Measurements from ENCODE around the gene MRPL53. TPM values are rescaled to one million over a fixed set of nuclear protein-coding genes. Genes with fewer than 3 reads are reported as not detected.

MRPL53 gene
- total and polyA plus RNA-seq, 9 of the 15 experiments (the other 6 are each of a cell fraction or from before 2014, with no cell fraction given), result 11.5 to 87.9 (median 41.1) TPM

DNA sequence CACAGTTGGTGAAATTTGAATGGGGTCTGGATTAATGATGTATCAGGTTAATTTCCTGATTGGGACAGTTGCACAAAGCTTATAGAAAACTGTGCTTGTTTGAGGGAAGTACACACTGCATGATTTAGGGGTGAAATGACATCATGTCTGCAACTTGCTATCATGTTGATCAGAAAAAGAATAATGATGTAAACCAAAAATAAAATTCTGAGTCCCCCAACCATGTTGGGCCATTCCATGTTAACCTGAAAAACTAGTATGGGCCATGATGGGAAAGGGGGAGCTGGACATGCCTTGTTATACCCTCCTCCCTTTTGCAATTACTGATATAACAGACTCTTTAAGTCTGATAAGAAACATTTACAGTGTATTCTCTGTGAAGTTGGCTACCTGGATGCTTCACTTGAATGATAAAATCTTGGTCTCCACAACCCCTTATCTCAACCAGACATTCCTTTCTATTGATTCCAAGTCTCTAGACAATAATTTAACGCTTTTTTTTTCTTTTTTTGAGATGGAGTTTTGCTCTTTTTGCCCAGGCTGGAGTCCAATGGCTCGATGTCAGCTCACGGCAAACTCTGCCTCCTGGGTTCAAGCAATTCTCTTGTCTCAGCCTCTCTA lies 21.8 kb downstream of the MRPL53 start:
- no peaks in the 10 kb centered on the region for H3K27me3 ChIP-seq (ENCODE audit: control insufficient read depth in 2 of 2, insufficient read depth in 2 of 2, low read length in 2 of 2)
- H4K20me1 ChIP-seq (replicated peaks; ENCODE audit: control insufficient read depth, insufficient read depth, low read length), result no peaks in the 10 kb centered on the region
- ATAC-seq (no peak), FAIRE-seq (no peak), DNase-seq (ENCODE audit: extremely low read depth in 1 of 4, low spot score in 3 of 4) (no peak)
- H3K9me3 ChIP-seq (replicated peaks; ENCODE audit: control insufficient read depth, insufficient read depth, low read depth, low read length), result no peaks in the 10 kb centered on the region
- H3K36me3 ChIP-seq (ENCODE audit: control insufficient read depth, insufficient read depth, low read length), result no peaks in the 10 kb centered on the region
- 29% methylated on average over 3 of the region's 3 CpGs for WGBS (ENCODE audit: insufficient coverage, low coverage, missing lambda C conversion rate)
- no peak overlapping the region for H2AFZ ChIP-seq (ENCODE audit: low read depth, low read length)
- ChIA-PET CTCF (ENCODE audit: low intra/inter-chr PET ratio) (no interaction called here), POLR2A (interaction anchor here (0.6 to 2.6 kb wide), 2 partner anchors 11 to 20 kb away, joined by 3 to 9 read pairs; no protein-coding TSS in a partner anchor)
- H3K4me1 ChIP-seq (replicated peaks in 1 of 2; ENCODE audit: control insufficient read depth in 2 of 2, insufficient read depth in 2 of 2, low read length in 2 of 2), result peaks cover 5 to 8% of the 10 kb centered on the region in 2 experiments; a peak in 4 of 5 replicates
- H3K9ac ChIP-seq (ENCODE audit: insufficient read depth in 1 of 2, low read depth in 2 of 2, low read length in 2 of 2), result no peak overlapping the region
- in situ Hi-C loops (cut with MboI), result no loop called here
- no TSS peak for BruUV-seq (replicated peaks)
- no peak overlapping the region for H3K27ac ChIP-seq (ENCODE audit: extremely low read depth, low read depth, low read length)
- H3K9me1 ChIP-seq (ENCODE audit: control insufficient read depth, insufficient read depth, low read length), result no peaks in the 10 kb centered on the region
- H3K79me2 ChIP-seq (ENCODE audit: control insufficient read depth, insufficient read depth, low read length), result peaks cover 7% of the 10 kb centered on the region; the same call in 1 of the 3 replicates
- intact Hi-C loops (cut with micrococcal nuclease), result no loop called here
- H3K4me2 ChIP-seq (ENCODE audit: insufficient read depth, low read length), result no peak overlapping the region
- no peak overlapping the region for H3K4me3 ChIP-seq
- TF ChIP-seq MCM2 (IDR thresholded peaks at IDR 0.05; ENCODE audit: low read depth) (no peak), ZNF146 (CRISPR knock-in tag; IDR thresholded peaks at IDR 0.05; ENCODE audit: unreplicated experiment) (no peak), PYGO2 (tag; IDR thresholded peaks at IDR 0.05) (no peak), TAF7 (tag; IDR thresholded peaks at IDR 0.05) (no peak), SOX6 (IDR thresholded peaks at IDR 0.05) (peak; percentile 23; the same call in 1 of the 2 replicates)
- TF ChIP-seq, protein P1, sequence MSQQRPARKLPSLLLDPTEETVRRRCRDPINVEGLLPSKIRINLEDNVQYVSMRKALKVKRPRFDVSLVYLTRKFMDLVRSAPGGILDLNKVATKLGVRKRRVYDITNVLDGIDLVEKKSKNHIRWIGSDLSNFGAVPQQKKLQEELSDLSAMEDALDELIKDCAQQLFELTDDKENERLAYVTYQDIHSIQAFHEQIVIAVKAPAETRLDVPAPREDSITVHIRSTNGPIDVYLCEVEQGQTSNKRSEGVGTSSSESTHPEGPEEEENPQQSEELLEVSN (IDR thresholded peaks at IDR 0.05; ENCODE audit: borderline replicate concordance in 1 of 2, extremely low read depth in 1 of 2, insufficient read depth in 1 of 2, insufficient read length in 1 of 2, low read depth in 1 of 2, low read length in 1 of 2, poor library complexity in 1 of 2, severe bottlenecking in 1 of 2), result no peak
- TF ChIP-seq, protein P2, sequence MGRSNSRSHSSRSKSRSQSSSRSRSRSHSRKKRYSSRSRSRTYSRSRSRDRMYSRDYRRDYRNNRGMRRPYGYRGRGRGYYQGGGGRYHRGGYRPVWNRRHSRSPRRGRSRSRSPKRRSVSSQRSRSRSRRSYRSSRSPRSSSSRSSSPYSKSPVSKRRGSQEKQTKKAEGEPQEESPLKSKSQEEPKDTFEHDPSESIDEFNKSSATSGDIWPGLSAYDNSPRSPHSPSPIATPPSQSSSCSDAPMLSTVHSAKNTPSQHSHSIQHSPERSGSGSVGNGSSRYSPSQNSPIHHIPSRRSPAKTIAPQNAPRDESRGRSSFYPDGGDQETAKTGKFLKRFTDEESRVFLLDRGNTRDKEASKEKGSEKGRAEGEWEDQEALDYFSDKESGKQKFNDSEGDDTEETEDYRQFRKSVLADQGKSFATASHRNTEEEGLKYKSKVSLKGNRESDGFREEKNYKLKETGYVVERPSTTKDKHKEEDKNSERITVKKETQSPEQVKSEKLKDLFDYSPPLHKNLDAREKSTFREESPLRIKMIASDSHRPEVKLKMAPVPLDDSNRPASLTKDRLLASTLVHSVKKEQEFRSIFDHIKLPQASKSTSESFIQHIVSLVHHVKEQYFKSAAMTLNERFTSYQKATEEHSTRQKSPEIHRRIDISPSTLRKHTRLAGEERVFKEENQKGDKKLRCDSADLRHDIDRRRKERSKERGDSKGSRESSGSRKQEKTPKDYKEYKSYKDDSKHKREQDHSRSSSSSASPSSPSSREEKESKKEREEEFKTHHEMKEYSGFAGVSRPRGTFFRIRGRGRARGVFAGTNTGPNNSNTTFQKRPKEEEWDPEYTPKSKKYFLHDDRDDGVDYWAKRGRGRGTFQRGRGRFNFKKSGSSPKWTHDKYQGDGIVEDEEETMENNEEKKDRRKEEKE (IDR thresholded peaks at IDR 0.05; ENCODE audit: borderline replicate concordance in 1 of 2, control insufficient read depth in 1 of 2, low read depth in 2 of 2, low read length in 1 of 2), result no peak
- TF ChIP-seq, protein P3, sequence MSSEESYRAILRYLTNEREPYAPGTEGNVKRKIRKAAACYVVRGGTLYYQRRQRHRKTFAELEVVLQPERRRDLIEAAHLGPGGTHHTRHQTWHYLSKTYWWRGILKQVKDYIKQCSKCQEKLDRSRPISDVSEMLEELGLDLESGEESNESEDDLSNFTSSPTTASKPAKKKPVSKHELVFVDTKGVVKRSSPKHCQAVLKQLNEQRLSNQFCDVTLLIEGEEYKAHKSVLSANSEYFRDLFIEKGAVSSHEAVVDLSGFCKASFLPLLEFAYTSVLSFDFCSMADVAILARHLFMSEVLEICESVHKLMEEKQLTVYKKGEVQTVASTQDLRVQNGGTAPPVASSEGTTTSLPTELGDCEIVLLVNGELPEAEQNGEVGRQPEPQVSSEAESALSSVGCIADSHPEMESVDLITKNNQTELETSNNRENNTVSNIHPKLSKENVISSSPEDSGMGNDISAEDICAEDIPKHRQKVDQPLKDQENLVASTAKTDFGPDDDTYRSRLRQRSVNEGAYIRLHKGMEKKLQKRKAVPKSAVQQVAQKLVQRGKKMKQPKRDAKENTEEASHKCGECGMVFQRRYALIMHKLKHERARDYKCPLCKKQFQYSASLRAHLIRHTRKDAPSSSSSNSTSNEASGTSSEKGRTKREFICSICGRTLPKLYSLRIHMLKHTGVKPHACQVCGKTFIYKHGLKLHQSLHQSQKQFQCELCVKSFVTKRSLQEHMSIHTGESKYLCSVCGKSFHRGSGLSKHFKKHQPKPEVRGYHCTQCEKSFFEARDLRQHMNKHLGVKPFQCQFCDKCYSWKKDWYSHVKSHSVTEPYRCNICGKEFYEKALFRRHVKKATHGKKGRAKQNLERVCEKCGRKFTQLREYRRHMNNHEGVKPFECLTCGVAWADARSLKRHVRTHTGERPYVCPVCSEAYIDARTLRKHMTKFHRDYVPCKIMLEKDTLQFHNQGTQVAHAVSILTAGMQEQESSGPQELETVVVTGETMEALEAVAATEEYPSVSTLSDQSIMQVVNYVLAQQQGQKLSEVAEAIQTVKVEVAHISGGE (CRISPR knock-in tag; IDR thresholded peaks at IDR 0.05), result no peak
- TF ChIP-seq, protein P4, sequence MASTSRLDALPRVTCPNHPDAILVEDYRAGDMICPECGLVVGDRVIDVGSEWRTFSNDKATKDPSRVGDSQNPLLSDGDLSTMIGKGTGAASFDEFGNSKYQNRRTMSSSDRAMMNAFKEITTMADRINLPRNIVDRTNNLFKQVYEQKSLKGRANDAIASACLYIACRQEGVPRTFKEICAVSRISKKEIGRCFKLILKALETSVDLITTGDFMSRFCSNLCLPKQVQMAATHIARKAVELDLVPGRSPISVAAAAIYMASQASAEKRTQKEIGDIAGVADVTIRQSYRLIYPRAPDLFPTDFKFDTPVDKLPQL (IDR thresholded peaks at IDR 0.05; ENCODE audit: extremely low read depth, insufficient read length), result no peak
